PC-9 (cell line): Measurements from ENCODE around the gene DPM2.

Source experiments
- CTCF ChIP-seq: fragments of 200-600 bp; sonication (generic); conservative IDR thresholded peaks from 2 replicates; pipeline ENCODE4 v1.6.1; 2017; ENCODE audit warnings: mixed run types, antibody characterized with exemption, mild to moderate bottlenecking, moderate library complexity
- EZH2 ChIP-seq: fragments of 200-600 bp; sonication (generic); IDR thresholded peaks from 2 replicates; pipeline ENCODE4 v1.8.0; 2017; ENCODE audit warnings: antibody characterized with exemption, low read depth

DNA sequence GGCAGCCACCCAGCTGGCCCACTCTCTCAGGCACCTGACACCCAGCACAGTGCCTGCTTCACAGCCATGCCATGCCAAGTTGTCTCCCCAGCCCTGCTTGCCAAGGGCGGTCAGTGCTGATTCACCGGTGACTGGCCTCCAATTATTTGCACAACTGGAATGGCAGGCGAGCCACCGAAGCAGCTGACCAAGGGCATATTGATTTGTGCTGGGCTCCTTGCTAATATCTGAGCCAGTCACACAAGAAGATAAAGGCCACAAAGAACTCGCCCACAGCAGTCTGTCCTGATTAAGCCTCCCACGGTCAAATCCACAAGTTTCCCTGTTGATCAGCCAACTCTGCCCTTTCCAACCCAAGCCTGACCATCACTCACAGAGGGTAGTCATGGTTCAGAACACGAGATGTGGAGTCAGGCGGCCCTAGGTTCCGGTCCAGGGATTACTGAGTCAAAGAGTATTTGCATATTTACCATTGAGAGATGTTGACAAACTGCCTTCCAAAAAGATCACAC is 49.5 kb upstream of the DPM2 start:
- TF ChIP-seq CTCF (no peak), EZH2 (no peak)
